A172 (cell line): Measurements from ENCODE around the gene PRPH2. TPM values are rescaled to one million over a fixed set of nuclear protein-coding genes. Genes with fewer than 3 reads are reported as not detected.
"Not testable (repeated sequence)": the region's sequence is repeated elsewhere in the genome, so short reads cannot be mapped to it uniquely, and the experiment has no call there.

Experiments
- DNase-seq: peaks from one replicate; pipeline ENCODE4 v3.0.0-alpha.2; 2015; ENCODE audit warnings: low spot score
- total RNA-seq: library from RNA; depleted of rRNA; stranded (reverse); fragments of >200 nt; shearing (Covaris generic); gene quantifications from 2 replicates; pipeline ENCODE4 v1.2.3, GENCODE V29; 2014

Gene PRPH2
- total RNA-seq, 1 experiment from 2014 or later, result not detected

- DNase-seq, result peak; percentile 70
These were observed 19.9 kb upstream of the PRPH2 start for GRCh38 chr6:42742116-42742894.

GRCh38 chr6:42740725-42741124 lies 18.3 kb upstream of the PRPH2 start:
- no peak for DNase-seq

GRCh38 chr6:42735976-42736375 lies 13.6 kb upstream of the PRPH2 start:
- no peak for DNase-seq

GRCh38 chr6:42733867-42734481 lies 11.6 kb upstream of the PRPH2 start:
- DNase-seq, result not testable (repeated sequence)

- DNase-seq, result no peak
These were observed 7.3 kb upstream of the PRPH2 start for GRCh38 chr6:42729731-42730130.

GRCh38 chr6:42727627-42728026 lies 5.2 kb upstream of the PRPH2 start:
- DNase-seq, result no peak

GRCh38 chr6:42727087-42727611 lies 4.8 kb upstream of the PRPH2 start:
- DNase-seq, result no peak

- DNase-seq, result peak; percentile 57
These were observed 4.2 kb upstream of the PRPH2 start for GRCh38 chr6:42726485-42727086.

- DNase-seq, result no peak
These were observed 3.6 kb upstream of the PRPH2 start for GRCh38 chr6:42726026-42726425.

- DNase-seq, result no peak
These were observed 2.4 kb upstream of the PRPH2 start for GRCh38 chr6:42724825-42725224.

GRCh38 chr6:42720739-42721138 lies 1.7 kb downstream of the PRPH2 start:
- DNase-seq, result peak; percentile 53

- no peak for DNase-seq
These were observed 6.5 kb downstream of the PRPH2 start for GRCh38 chr6:42715871-42716270.

GRCh38 chr6:42714098-42714761 lies 8.2 kb downstream of the PRPH2 start:
- DNase-seq, result no peak

- no peak for DNase-seq
These were observed 10.5 kb downstream of the PRPH2 start for GRCh38 chr6:42711930-42712329.

- no peak for DNase-seq
These were observed 12.1 kb downstream of the PRPH2 start for GRCh38 chr6:42710316-42710715.

GRCh38 chr6:42709871-42710270 lies 12.5 kb downstream of the PRPH2 start:
- no peak for DNase-seq

- no peak for DNase-seq
These were observed 14.3 kb downstream of the PRPH2 start for GRCh38 chr6:42708096-42708495.

GRCh38 chr6:42707595-42707994 lies 14.8 kb downstream of the PRPH2 start:
- DNase-seq, result no peak

- DNase-seq, result no peak
These were observed 17.4 kb downstream of the PRPH2 start for GRCh38 chr6:42704937-42705374.

GRCh38 chr6:42704251-42704936 lies 18.0 kb downstream of the PRPH2 start:
- DNase-seq, result no peak

- DNase-seq, result not testable (repeated sequence)
These were observed 19.6 kb downstream of the PRPH2 start for GRCh38 chr6:42702786-42703185.

GRCh38 chr6:42702200-42702599 lies 20.2 kb downstream of the PRPH2 start:
- peak; percentile 92 for DNase-seq
